Suppressor macrophage treated with lipopolysaccharide for 4 hours (primary cell): ENCODE results near the gene RNASEH2C.
"Not testable (repeated sequence)": the region's sequence is repeated elsewhere in the genome, so short reads cannot be mapped to it uniquely, and the experiment has no call there.

Source experiments
- DNase-seq: peaks from one replicate; pipeline ENCODE4 v3.0.0-alpha.2; 2020

Gene RNASEH2C

DNA sequence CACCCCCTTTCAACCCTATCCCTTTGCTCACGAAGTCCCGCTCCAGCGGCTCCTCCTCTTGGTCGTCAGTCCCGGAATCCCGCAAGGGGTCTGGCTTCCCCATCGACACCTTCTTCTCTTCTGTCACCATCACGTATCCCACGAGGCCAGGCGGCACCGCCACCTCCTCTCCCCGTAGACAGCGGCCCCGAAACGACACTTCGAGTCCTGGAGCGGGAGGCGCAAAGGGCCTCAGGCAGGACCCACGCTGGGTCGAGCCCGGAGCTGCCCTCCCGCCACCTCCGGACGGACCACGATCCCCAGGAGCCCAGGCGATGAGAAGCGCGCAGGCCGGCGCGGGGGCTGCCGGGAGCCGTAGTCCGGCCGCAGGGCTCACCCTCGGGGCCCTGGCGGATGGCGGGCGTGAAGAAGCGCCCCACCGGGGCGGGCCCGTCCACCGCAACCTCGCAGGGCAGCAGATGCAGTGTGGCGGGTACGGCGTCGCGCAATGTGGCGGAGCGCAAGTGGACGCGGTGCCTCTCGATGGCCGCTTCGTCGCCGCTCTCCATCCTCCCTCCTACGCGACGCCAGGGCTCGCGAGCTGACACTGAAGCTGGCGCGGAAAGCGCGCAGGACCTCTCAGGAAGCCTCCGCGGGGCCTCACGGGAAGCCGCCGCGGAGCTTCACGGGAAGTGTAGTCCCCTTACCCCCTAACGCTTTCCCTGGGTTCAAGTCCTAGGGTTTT lies at the start of gene RNASEH2C:
RNASEH2C (minus strand) TSS at position 588 of the 724 bp plus-strand sequence; CDS start at position 548, 40 bp downstream.
- peak; percentile 92 for DNase-seq

DNA sequence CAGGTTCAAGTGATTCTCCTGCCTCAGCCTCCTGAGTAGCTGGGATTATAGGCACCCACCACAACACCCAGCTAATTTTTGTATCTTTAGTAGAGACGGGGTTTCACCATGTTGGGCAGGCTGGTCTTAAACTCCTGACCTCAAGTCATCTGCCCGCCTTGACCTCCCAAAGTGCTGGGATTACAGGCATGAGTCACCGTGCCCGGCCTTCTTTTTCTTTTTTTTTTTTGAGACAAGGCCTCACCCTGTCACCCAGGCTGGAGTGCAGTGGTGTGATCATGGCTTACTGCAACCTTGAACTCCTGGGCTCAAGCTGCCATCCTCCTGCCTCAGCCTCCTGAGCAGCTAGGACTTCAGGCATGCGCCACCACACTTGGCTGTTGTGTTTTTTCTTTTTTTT lies 47.2 kb upstream of the RNASEH2C start:
- peak; percentile 48 for DNase-seq

DNA sequence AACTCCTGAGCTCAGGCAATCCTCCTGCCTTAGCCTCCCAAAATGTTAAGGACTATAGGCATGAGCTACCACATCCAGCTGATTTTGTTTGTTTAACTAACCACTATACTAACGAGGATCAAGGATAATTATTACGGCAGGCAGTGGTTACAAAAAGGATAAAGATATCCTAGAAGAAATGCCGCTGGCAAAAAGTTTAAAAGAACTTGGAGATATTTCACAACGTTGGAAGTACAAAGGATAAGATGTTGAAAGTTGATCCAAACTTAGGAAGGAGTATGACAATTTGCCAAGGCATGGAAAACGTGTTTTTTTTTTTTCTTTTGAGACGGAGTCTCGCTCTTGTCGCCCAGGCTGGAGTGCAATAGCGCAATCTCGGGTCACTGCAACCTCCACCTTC lies 46.8 kb upstream of the RNASEH2C start:
- no peak for DNase-seq

DNA sequence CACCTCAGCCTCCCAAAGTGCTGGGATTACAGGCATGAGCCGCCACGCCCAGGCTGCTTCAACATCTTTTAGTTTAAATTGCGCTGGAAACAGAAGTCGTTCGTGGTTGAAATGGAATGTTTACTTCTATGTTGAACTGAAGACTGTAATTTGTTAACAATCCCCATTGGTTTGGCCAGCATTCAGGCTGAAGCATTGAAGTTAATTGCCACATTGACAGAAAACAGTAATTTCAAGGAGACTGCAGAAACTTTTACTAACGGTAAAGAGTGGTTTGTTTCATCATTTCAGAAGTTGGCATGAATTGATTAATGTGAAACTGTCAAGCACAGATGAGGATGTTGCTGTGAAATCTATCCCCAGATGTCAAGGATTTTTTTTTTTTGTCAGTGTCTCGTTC lies 45.9 kb upstream of the RNASEH2C start:
- no peak for DNase-seq

DNA sequence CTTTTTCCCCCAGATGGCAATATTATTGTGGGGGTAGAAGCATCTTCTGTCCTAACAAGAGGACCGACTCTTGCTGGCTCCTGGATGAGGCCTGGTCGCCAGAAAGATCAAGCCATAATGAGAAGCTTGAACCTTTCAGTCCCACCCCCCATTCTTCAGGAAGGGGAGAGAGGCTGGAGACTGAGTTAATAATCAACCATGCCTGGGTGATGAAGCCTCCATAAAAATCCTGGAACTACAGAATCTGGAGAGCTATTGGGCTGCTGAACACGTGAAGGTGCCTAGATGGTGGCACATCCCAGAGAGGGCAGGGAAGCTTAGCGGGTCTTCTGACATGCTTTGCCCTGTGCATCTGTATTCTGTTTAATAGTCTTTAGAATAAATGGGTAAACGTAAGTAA lies 43.8 kb upstream of the RNASEH2C start:
- DNase-seq, result no peak

DNA sequence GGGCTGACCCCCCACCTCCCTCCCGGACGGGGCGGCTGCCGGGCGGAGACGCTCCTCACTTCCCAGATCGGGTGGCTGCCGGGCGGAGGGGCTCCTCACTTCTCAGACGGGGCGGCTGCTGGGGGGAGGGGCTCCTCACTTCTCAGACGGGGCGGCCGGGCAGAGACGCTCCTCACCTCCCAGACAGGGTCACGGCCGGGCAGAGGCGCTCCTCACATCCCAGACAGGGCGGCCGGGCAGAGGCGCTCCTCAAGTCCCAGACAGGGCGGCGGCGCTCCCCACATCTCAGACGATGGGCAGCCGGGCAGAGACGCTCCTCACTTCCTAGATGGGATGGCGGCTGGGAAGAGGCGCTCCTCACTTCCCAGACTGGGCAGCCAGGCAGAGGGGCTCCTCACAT lies 42.2 kb upstream of the RNASEH2C start:
- DNase-seq, result not testable (repeated sequence)

DNA sequence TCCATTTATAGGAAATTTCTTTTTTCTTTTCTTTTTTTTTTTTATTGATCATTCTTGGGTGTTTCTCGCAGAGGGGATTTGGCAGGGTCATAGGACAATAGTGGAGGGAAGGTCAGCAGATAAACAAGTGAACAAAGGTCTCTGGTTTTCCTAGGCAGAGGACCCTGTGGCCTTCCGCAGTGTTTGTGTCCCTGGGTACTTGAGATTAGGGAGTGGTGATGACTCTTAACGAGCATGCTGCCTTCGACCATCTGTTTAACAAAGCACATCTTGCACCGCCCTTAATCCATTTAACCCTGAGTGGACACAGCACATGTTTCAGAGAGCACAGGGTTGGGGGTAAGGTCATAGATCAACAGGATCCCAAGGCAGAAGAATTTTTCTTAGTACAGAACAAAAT lies 41.6 kb upstream of the RNASEH2C start:
- DNase-seq, result not testable (repeated sequence)

DNA sequence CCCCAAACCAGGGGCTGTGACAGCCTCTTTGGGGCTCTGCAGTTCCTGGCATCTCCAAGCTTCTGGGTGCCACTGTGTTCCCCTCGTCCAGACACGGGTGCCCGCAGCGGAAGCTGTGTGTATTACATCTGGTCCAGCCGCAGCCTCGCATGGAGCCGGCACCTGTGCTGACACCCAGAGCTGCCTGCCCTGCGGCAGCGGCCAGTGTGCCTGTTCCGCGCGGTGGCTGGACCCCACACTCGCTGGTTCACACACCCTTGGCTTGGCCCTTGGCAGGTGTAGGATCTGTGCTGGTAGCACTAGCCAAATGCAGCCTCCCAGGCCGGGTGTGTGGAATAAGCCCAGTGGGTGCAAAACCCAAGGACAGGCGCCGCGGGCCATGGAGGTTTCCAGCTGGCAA lies 24.5 kb upstream of the RNASEH2C start:
- DNase-seq, result no peak

DNA sequence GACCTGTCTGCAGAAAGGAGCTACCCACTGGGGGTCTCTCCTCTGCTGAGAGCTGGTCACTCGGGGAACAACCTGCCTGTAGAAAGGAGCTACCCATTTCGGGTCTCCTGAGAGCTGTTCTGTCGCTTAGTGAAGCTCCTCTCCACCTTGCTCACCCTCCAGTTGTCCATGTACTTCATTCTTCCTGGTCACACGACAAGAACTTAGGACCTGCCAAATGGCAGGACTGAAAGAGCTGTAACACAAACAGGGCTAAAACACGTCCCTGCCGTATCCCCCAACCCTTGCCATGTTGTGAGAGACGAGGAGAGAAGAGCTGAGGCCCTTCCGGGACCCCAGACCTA lies 24.1 kb upstream of the RNASEH2C start:
- no peak for DNase-seq

DNA sequence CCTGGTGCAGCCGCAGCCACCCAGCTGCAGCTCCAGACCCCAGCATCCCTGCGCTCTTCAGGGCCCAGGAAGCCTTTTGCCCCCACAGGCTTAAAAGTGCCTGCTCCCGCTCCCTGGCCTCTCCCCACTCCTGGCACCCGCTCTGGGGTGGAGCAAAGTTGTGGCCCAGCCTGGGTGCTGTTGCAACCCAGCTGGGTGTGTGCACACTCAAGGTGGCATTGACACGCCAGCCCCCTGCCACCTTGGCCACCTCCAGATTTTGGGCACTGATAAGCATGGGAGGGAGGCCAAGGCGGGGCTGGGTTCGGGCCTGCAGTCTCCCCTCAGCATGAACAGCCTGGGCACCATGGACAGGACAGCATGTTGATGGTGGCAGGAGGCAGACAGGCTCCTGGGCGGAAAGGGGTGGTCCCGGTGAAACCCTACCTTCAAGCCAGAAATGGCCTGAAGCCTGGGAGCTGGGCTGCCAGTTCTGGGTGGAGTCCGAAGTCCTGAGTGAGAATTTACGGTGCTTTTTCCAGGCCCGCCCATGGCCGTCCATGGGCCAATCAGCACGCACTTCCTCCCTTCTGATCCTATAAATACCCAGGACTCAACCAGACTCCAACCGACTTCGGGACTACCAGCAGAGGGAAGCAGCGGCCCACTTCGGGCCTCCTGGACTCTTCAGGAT lies 23.6 kb upstream of the RNASEH2C start:
- peak; percentile 71 for DNase-seq

DNA sequence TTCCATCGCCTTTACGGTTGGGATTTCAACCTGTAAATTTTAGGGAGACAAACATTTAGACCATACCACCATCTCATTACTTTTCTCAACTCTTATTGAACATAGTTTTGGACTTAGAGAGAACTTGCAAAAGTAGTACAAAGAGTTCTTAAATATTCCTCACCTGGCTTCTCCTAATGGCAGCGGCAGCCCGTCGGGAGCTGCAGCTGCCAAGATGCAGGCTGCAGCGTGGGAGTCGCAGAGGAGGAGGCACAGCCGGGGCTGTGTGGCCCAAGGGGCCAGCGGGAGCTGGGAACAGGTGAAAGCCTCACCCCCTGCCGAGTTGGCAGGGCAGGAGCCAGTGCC lies 23.1 kb upstream of the RNASEH2C start:
- no peak for DNase-seq

DNA sequence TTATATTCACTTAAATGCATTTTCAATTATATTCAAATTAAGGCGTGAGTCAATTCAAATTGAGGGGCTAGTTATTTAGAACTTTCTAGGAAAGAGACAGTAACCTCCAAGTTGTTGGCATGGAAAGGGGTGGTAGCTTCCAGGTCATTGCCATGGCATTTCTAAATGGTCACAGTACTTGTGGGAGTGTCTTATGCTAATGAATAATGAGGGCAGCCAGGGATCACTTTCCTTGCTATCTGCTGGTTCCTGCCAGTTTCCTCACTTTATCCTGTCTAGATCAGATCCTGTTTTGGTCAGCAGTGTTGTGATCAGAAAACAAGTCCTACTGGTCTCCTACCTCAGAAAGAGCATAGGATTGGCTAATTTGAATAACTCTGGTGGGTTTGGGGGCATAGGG lies 21.8 kb upstream of the RNASEH2C start:
- no peak for DNase-seq

DNA sequence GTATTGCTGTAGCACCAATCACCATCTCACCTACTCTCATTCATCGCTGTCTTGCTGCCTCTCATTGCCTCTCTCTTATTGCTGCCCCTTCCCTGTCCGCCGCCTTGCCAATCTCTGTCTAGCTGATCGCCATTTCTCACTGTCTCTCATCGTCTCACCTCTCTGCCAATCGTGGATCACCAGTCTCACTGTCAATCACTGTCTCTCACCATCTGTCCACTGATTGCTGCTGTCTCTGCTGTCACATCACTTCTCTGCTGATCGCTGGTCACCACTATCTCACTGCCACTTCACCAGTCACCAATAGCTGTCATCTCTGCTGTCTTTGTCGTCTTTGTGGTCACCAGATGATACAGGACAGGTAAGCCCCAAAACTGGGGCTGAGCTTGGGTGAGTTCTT lies 20.6 kb upstream of the RNASEH2C start:
- DNase-seq, result no peak

DNA sequence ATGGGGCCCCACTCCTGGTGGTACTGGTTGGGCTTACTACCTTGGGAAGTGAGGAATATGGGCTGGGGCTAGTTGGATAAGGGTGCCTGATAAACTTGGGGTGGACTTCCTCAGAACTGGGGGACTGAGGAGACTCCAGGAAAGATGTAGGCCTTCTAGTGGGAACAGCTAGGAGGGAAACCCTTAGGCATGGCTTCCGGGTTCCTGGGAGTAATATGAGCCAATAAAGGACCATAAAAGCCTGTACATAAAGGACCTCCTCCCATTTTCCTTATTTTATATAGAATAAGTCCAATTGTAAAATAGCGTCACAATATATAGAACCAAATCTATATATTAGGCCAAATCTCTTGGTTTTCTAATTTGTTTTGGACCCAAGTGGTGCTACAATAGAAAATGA lies 18.4 kb upstream of the RNASEH2C start:
- no peak for DNase-seq

DNA sequence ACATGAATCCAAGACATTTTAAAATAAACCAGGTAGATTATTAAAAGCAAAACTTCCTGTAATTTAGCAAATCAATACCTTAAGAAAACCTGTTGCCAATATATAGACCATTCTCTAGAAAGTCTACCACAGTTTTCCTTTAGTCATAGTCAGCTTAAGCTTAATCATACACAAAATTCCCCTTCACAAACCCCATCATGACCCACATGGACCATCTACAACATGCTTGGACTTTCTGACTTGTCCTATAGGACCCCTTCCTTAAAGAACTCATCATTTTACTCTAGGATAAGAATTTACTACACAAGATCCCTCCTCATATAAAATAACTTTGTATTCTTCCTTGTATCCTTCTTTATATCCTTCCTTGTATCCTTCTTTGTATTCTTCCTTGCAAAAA lies 16.2 kb upstream of the RNASEH2C start:
- DNase-seq, result no peak

DNA sequence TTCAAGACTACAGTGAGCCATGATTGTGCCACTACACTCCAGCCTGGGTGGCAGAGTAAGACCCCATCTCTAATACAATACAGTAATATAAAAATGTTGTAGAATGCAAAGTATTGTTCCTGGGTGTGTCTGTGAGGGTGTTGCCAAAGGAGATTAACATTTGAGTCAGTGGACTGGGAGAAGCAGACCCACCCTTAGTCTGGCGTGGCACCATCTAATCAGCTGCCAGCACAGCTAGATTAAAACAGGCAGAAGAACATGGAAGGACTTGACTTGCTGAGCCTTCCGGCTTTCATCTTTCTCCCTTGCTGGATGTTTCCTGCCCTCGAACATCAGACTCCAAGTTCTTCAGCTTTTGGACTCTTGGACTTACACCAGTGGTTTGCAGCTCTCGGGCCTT lies 14.5 kb upstream of the RNASEH2C start:
- DNase-seq, result not testable (repeated sequence)

DNA sequence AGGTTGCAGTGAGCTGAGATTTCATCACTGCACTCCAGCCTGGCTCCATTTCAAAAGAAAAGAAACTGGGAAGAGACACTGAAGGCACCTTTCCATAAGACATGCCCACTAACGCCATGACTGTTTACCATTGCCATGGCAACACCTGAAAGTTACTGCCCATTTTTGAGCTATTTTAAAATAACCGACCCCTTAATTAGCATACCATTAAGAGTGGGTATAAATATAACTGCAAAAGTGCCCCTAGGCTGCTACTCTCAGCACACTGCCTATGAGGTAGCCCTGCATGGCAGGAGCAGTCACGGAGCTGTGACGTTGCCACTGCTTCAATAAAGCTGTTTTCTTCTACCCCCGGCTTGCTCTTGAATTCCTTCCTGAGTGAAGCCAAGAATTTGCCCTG lies 9.9 kb upstream of the RNASEH2C start:
- no peak for DNase-seq

DNA sequence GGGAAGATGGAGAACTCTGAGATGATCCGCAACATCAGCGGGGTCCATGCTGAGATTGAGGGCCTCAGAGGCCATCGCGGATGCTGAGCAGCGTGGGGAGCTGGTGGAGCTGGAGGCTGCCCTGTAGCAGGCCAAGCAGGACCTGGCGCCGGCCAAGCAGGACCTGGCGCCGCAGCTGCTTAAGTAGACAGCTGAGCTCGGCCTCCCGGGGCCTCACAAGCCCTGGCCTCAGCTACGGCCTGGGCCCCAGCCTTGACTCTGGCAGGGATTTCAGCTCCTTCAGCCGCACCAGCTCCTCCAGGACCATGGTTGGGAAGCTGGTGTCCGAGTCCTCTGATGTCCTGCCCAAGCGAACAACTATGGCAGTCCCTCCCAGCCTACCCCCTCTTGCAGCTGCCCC lies 7.3 kb upstream of the RNASEH2C start:
- DNase-seq, result no peak

DNA sequence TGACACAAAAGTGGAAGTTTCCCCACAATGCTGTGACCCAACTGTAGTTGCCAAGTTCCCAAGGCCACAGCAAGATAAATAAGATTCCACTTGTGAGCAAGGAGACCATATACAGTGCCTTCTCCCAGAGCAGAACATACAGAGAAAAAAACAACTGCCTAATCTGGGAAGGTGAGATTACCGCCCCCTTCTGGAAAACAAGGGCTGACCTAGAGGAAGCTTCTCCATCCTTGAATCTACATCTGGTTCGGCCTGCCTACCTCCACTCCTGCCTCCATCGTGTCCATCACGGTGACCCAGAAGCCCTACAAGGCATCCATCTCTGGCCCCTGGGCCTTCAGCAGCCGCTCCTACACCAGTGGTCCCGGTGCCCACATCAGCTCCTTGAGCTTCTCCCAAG lies 6.1 kb upstream of the RNASEH2C start:
- no peak for DNase-seq

DNA sequence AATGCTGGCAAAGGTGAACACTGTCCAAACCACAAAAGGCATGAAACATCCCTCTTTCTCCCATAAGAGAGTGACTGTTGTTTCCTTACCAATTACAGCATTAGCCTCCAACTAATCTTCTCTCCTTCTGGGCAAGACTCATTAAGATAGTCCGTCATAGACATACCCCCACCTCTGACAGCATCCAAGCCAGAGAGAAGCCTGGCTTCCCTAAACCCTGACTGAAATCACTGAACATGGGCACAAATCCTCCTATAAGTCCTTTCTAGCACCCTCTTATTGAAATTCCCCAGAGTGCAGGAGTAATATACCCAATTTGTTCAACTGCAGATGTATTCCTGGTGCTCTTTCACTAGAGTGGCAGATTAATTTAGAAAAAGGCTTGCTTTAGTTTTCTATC lies 1.7 kb upstream of the RNASEH2C start:
- DNase-seq, result no peak

DNA sequence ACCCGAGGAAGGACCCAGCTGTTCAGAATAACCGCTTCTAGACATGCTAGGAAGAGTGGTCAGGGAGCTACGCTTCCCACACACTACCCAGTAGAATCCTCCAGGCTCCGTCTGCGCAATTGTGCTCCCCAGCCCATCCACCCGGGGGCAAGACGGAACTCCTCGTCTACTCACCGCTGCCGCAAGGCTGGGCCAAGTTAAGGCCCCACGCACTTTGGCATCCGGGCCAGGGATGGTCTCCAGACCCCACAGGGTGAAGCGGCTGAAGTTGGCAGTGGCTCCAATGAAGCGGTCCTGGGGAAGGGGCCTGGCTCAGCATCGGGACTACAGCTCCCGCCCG lies 757 bp downstream of the RNASEH2C start:
- peak; percentile 49 for DNase-seq

DNA sequence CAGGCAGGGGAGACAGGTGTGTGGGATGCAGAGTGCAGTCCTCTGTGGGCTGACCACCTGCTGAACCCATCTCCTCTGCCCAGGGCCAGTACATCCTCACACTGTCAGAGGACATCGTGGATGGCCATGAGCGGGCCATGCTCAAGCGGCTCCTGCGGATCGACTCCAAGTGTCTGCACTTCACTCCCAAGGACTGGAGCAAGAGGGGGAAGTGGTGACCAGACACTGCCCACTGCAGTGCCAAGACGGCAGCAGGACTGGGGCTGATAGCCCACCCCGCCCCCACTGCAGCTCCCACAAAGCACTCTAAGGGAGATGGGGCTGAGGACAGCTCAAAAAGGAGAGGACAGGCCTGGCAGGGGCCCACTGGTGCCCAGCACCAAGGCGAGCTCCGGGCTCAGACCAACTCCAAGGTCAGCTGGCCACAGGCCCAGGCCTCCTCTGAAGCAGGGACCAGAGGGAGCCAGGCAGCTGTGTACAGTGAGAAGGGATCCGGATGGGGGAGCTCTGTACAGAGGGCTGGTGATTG lies 1.6 kb downstream of the RNASEH2C start:
- DNase-seq, result no peak

DNA sequence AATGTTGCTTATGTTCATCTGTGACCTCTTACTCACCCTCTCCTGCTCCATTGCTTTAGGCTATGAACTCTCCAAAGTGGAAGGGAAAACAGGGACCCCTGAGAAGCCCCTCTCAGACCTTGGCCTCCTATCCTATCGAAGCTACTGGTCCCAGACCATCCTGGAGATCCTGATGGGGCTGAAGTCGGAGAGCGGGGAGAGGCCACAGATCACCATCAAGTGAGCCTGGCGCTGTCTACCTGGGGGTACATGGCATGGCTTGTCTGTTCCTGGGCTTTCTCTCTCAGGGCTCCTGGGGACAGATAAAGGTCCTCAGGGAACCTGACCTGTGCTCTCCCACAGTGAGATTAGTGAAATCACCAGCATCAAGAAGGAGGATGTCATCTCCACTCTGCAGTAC lies 2.1 kb downstream of the RNASEH2C start:
- DNase-seq, result no peak

DNA sequence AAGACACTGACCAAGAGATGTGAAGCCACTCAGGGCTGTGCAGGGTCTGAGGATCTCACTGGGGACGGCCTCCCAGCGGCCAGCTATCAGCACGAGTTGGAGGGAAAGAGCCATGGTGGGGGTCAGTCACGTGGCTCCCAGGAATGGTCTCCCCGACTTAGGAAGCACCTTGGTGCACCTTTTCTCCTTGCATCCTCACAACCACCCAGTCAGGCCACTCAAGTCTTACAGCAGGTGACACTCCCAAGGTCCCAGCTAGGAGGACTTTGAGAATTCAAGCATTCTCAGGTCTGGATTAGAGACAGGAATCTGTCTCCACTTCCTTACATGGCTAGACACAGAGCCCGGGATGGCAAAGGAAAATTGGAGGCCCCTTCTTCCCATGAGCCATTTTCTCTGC lies 2.7 kb downstream of the RNASEH2C start:
- DNase-seq, result no peak
